HepG2 (cell line): ENCODE results near the gene BEAN1. TPM values are rescaled to one million over a fixed set of nuclear protein-coding genes. Genes with fewer than 3 reads are reported as not detected.

Experiments
- CEBPB ChIP-seq: IDR thresholded peaks from 2 replicates; pipeline ENCODE4 v1.6.1; 2011; ENCODE audit warnings: low read depth, low read length, improper control_type of control experiment, borderline replicate concordance
- FOXC1 ChIP-seq: sonication (generic); formaldehyde crosslinking; IDR thresholded peaks from 2 replicates; pipeline ENCODE4 v1.8.0; 2022; ENCODE audit warnings: mild to moderate bottlenecking, missing genetic modification reagents, borderline replicate concordance
- FOXK1 ChIP-seq: sonication (generic); formaldehyde crosslinking; IDR thresholded peaks from 2 replicates; pipeline ENCODE4 v1.4.0; 2020; ENCODE audit warnings: low read depth, missing genetic modification reagents, borderline replicate concordance
- HMGA1 ChIP-seq: sonication (generic); formaldehyde crosslinking; conservative IDR thresholded peaks from 2 replicates; pipeline ENCODE4 v1.4.0; 2020; ENCODE audit warnings: missing genetic modification reagents
- JDP2 ChIP-seq: sonication (generic); formaldehyde crosslinking; IDR thresholded peaks from 2 replicates; pipeline ENCODE4 v1.8.1; 2022; ENCODE audit warnings: missing genetic modification reagents, borderline replicate concordance
- KAT7 ChIP-seq: IDR thresholded peaks from 2 replicates; pipeline ENCODE4 v1.6.1; 2018; ENCODE audit warnings: borderline replicate concordance, missing compliant biosample characterization
- KDM1A ChIP-seq: IDR thresholded peaks from 2 replicates; pipeline ENCODE4 v1.6.1; 2016; ENCODE audit warnings: missing compliant biosample characterization
- NR2C2 ChIP-seq: sonication (generic); formaldehyde crosslinking; IDR thresholded peaks from 2 replicates; pipeline ENCODE4 v1.4.0; 2020; ENCODE audit warnings: missing genetic modification reagents, mild to moderate bottlenecking, moderate library complexity, borderline replicate concordance
- NR2F2 ChIP-seq: IDR thresholded peaks from 2 replicates; pipeline ENCODE4 v1.6.1; 2012; ENCODE audit warnings: low read depth, inconsistent platforms, borderline replicate concordance
- PHB2 ChIP-seq: fragments of 450-650 bp; IDR thresholded peaks from 2 replicates; pipeline ENCODE4 v1.6.1; 2018; ENCODE audit not compliant: partially characterized antibody
- SIX4 ChIP-seq: sonication (generic); formaldehyde crosslinking; IDR thresholded peaks from 2 replicates; pipeline ENCODE4 v1.4.0; 2020; ENCODE audit warnings: missing genetic modification reagents
- ZBTB25 ChIP-seq: IDR thresholded peaks from 2 replicates; pipeline ENCODE4 v1.6.1; 2018; ENCODE audit warnings: missing genetic modification reagents
- ZNF253 ChIP-seq: sonication (generic); formaldehyde crosslinking; IDR thresholded peaks from 2 replicates; pipeline ENCODE4 v1.8.0; 2022; ENCODE audit warnings: mild to moderate bottlenecking, missing genetic modification reagents, borderline replicate concordance
- ZNF280D ChIP-seq: sonication (generic); formaldehyde crosslinking; IDR thresholded peaks from 2 replicates; pipeline ENCODE4 v1.5.1; 2020; ENCODE audit warnings: mild to moderate bottlenecking, missing genetic modification reagents
- ZNF44 ChIP-seq: sonication (generic); formaldehyde crosslinking; IDR thresholded peaks from 2 replicates; pipeline ENCODE4 v1.5.1; 2020; ENCODE audit warnings: mild to moderate bottlenecking, missing genetic modification reagents
- ZNF549 ChIP-seq: sonication (generic); formaldehyde crosslinking; IDR thresholded peaks from 2 replicates; pipeline ENCODE4 v1.5.0; 2020; ENCODE audit warnings: missing genetic modification reagents
- ZNF574 ChIP-seq: sonication (generic); formaldehyde crosslinking; IDR thresholded peaks from 2 replicates; pipeline ENCODE4 v1.4.0; 2020; ENCODE audit warnings: missing genetic modification reagents
- ZNF782 ChIP-seq: sonication (generic); formaldehyde crosslinking; IDR thresholded peaks from 2 replicates; pipeline ENCODE4 v1.4.0; 2020; ENCODE audit warnings: missing genetic modification reagents, mild to moderate bottlenecking, borderline replicate concordance
- ZNF850 ChIP-seq: sonication (generic); formaldehyde crosslinking; conservative IDR thresholded peaks from 2 replicates; pipeline ENCODE4 v1.9.0; 2021; ENCODE audit warnings: mild to moderate bottlenecking, missing genetic modification reagents
- polyA plus RNA-seq, 8 experiments: library from polyadenylated mRNA; depleted of rRNA in 3 of 8; stranded (reverse) in 7 of 8; unstranded in 1 of 8; fragments of >200 nt; fragmentation: Illumina TruSeq in 4 of 8; extraction: Trizol in 4 of 8; gene quantifications; 2 replicates each; pipeline versions ENCODE4 v1.2.1 to v1.2.3, GENCODE V29; 2011 to 2016; ENCODE audit warnings: low read depth in 4 of 8, missing spikeins in 1 of 8, mixed read lengths in 1 of 8; ENCODE audit not compliant: insufficient read depth in 1 of 8
- total RNA-seq, 5 experiments: library from RNA; depleted of rRNA; stranded (reverse); fragments of >200 nt; fragmentation: Illumina TruSeq; extraction: Trizol; gene quantifications; 2 replicates each; pipeline ENCODE4 v1.2.3, GENCODE V29; 2016; ENCODE audit warnings: low read depth in 1 of 5

The BEAN1 gene
- total and polyA plus RNA-seq, 2 of the 13 experiments (the other 11 are each of a cell fraction or from before 2014, with no cell fraction given) = 0.53 to 1.4 TPM

GRCh38 chr16:66502020-66502913 is 75.2 kb downstream of the BEAN1 start (continued):
- no peak for TF ChIP-seq ZNF44
- no peak for TF ChIP-seq ZNF280D
- no peak for TF ChIP-seq KDM1A (CRISPR knock-in tag)
- no peak for TF ChIP-seq ZNF782 (CRISPR knock-in tag)
- TF ChIP-seq FOXC1 (CRISPR knock-in tag) = no peak
- TF ChIP-seq JDP2 (CRISPR knock-in tag) = no peak
- peak; percentile 25; the same call in 1 of the 2 replicates for TF ChIP-seq FOXK1 (CRISPR knock-in tag)
- TF ChIP-seq ZNF574 (CRISPR knock-in tag) = 0 out of 2 replicates have a peak, but pooled peaks have one; percentile 5
- TF ChIP-seq SIX4 (CRISPR knock-in tag) = no peak
- TF ChIP-seq PHB2 = no peak
- no peak for TF ChIP-seq NR2F2
- no peak for TF ChIP-seq HMGA1 (CRISPR knock-in tag)
- peak; percentile 43; the same call in 1 of the 2 replicates for TF ChIP-seq KAT7
- TF ChIP-seq CEBPB = peak; percentile 96
- TF ChIP-seq ZNF549 = no peak
- no peak for TF ChIP-seq ZBTB25 (CRISPR knock-in tag)
- TF ChIP-seq NR2C2 (CRISPR knock-in tag) = 0 out of 2 replicates have a peak, but pooled peaks have one; percentile 19
- no peak for TF ChIP-seq ZNF253
- no peak for TF ChIP-seq ZNF850 (CRISPR knock-in tag)
